SIG-M5 treated with dmso at 0.1 percent for 504 hours (cell line): ENCODE measurements around the gene C15orf40.

Experiments used
- DNase-seq: peaks from one replicate; lab custom pipeline; 2025; ENCODE audit not compliant: unreplicated experiment; lab: John Stamatoyannopoulos, UW

C15orf40 gene

GRCh38 chr15:82995076-82995475 is 16.4 kb downstream of the C15orf40 start:
- no peak for DNase-seq

DNA sequence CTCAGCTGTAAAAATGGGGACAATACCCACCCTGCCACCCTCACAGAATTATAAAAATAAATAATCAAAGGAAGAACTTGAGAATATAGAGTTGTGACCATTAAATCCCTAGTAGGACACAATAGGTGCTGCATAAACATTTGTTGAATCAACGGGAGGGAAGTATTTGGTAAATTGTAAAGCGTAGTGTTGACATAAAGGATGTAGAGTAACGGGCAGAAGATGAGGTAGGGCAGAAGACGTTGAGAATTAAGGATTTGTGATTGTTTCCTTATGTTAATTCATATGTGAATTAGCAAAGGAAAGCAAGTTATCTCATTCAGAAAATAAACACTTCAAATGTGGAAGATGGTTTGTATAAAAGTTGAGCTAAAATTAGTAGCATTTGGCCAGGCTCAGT is 18.3 kb downstream of the C15orf40 start:
- no peak for DNase-seq

DNA sequence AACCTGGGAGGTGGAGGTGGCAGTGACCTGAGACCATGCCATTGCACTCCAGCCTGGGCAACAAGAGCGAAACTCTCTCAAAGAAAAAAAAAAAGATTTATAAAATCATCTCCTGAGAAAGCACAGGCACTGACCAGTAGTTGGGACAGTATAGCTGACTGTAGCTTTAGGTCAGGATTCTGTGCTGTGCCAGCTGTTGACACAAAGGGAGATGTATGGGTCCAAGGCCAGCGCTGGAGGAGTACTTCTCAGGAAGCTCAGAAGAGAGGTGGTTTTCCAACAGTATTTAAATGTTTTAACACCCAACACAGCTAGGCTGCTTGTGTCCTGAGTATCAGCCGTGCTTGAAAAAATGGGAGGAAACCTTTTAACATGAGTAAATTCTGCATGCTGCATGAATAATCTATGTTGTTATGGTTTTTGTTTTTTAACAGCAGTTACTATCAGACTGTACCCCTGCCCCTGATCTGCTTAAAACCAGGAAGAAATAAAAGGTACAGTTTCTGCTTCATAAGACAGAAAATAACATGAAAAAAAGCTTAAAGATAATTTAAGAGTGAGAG is 18.9 kb downstream of the C15orf40 start:
- no peak for DNase-seq

- peak; percentile 31 for DNase-seq
These were observed 25.0 kb downstream of the C15orf40 start for GRCh38 chr15:82986442-82986780.

DNA sequence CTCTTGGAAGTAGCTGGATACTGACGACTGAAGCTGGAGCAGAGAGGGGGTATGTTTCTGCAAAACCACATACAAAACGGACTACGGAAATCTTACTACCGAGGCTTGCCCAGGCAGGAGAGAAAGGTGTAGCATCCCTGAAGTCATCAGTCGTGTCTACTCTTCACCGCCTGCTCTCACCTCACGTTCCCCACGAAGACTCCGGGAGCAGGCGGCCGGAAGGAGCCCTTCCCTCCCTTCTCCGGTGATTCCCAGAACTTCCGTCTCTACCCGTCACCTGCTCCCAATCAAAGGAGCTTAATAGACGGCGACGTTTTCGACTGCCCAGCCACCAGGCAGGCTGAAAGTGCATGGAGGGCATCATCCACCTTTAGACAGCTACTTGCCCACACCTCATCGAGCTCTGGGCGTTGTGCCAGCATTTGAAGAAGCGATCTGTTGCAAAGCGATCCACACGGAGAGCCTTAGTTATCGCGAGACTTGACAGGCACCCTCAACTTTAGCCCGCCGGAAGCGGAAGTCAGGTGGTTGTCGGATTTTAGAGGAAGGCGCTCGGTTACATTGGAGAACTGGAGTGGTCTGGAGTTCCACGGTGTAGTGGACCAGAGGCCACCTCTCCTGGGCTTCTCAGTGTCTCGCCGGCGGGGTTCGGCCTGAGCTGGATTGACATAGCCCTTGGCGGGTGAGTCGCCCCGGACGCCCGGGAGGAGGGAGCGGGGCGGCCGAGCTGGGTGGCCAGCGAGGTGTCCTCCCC is 25.6 kb downstream of the C15orf40 start, which contains the start of gene RAMAC:
RAMAC (plus strand) TSS at position 523 of the 754 bp plus-strand sequence. CDS start 2,809 bp downstream, outside the sequence.
- DNase-seq = peak; percentile 96

GRCh38 chr15:82980981-82981380 is 30.5 kb downstream of the C15orf40 start:
- DNase-seq = no peak

DNA sequence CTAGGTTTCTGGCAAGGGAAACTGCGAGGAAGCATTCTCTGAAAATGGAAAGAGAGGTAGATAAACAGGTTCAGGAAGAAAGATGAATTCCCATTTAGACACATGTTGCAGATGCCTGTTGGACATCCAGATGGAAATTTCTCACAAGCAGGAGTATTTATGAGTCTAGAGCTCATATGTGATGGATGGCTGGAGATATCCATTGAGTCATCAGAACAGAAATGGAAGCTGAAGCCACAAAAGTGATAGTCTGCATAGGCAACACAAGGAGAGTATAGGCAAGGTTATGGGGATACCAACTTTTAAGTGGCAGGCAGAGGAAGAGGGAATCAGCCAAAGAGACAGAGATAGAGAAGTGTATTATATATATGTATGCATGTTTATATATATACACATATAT is 31.7 kb downstream of the C15orf40 start:
- DNase-seq = no peak

DNA sequence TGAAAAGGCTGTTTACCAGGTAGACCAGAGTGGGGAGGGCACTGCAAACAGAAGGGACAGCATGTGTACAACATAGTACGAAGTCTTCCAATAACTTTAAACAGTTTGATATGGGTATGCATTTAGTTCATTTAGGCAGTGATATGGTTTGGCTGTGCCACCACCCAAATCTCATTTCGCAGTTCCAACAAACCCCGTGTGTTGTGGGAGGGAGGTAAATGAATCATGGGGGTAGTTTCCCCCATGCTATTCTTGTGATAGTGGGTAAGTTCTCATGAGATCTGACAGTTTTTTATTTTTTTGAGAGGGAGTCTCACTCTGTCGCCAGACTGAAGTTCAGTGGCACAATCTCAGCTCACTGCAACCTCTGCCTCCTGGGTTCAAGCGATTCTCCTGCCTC is 33.0 kb downstream of the C15orf40 start:
- no peak for DNase-seq

DNA sequence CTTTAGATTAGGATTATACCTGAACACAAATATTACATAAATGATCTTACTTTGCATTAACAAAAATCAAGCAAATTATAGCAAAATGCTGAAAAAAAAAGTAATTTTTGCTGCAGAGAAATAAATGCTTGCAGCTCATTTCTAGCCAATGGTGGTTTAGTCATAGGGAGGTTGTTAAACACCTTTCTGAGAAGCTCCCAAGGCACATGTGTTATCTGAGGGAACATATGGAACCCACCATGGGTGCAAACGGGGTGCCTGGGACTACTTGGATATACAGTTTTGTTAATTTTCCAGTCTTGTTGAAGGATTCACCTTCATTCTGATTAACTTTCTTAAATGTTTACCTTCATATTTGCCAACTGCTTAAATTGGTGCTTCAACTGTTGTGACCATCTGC is 34.4 kb downstream of the C15orf40 start:
- no peak for DNase-seq

GRCh38 chr15:82972990-82973389 is 38.4 kb downstream of the C15orf40 start:
- no peak for DNase-seq

DNA sequence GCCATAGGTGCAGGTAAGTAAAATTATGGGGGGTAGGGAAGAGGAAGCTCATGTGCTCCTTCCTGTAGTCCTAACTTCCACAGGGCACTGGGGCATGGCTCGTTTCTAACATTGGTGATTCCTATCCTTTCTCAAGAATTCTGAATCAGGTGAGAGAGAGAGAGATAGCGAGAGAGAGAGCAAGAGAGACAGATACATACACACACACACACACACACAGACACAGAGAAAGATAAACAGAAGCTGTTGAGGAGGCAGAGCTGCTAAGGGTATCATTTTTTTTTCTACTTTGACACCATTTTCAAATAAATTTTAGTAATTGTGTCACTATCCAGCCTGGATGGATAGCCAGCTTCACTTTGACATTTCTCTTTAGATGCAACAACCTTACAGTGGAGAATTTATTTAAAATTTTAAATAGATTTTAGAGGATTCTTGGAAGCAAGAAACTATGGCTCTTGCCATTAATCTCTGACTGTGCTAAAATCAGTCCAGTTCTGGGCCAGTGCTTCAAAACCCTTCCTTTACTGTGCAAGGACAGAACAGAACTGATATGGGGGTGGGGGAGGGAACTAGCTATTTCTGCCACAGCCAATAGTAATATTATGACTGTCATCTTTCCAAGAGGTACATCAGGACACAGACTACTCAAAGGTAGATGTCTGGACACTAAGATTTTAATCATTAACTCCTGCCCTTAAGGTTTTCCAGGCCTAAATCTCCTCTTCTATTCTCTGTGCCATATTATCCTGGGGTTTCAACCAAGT is 40.0 kb downstream of the C15orf40 start:
- no peak for DNase-seq

GRCh38 chr15:82970696-82971095 is 40.7 kb downstream of the C15orf40 start:
- no peak for DNase-seq

- DNase-seq = no peak
These were observed 41.3 kb downstream of the C15orf40 start for GRCh38 chr15:82970078-82970686.

- no peak for DNase-seq
These were observed 42.1 kb downstream of the C15orf40 start for GRCh38 chr15:82969353-82969752.

DNA sequence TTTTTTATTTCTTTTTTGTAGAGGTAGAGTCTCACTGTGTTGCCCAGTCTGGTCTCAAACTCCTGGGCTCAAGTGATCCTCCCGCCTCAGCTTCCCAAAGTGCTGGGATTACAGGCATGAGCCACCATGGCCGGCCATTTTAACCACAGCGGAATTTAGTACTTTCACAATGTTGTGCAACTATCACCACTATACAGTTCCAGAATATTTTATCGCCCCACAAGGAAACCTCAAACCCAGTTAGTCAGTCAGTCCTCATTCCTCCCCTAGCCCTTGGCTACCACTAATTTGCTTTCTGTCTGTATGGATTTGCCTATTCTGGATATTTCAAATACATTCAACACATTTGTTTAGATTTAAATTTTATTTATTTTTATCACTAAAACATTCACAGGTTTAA is 43.4 kb downstream of the C15orf40 start:
- DNase-seq = peak; percentile 78

DNA sequence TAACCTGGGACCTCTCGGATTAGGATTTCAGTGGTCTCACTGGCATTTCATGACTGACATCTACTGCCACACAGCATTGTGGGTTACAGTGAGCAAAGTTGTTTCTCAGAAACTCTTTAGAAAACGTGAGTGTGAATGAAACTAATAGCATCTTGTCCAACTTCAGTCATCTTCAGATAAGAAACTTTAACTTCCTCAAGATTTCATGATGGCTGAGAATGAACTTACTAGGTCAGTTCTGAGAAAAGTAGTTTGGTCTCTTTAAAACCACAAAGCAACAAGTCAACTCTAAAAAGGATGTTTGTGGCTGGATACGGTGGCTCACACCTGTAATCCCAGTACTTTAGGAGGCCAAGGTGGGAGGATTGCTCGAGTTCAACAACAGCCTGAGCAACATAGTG is 44.8 kb downstream of the C15orf40 start:
- no peak for DNase-seq

DNA sequence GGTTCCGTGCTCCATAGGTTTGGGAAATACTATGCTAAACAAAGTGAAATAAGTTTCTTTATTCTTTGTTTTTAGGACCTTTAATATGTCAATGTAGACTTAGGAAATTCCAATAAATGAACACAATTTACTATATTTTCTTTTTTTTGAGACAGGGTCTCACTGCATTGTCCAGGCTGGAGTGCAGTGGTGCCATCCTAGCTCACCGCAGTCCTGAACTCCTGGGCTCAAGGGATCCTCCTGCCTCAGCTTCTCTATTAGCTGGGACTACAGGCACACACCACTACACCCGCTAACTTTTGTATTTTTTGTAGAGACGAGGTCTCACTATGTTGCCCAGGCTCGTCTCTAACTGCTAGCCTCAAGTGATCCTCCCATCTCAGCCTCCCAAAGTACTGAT is 46.5 kb downstream of the C15orf40 start:
- DNase-seq = no peak

- DNase-seq = no peak
These were observed 47.7 kb downstream of the C15orf40 start for GRCh38 chr15:82963471-82964341.

- DNase-seq = no peak
These were observed 50.7 kb downstream of the C15orf40 start for GRCh38 chr15:82960766-82961165.

DNA sequence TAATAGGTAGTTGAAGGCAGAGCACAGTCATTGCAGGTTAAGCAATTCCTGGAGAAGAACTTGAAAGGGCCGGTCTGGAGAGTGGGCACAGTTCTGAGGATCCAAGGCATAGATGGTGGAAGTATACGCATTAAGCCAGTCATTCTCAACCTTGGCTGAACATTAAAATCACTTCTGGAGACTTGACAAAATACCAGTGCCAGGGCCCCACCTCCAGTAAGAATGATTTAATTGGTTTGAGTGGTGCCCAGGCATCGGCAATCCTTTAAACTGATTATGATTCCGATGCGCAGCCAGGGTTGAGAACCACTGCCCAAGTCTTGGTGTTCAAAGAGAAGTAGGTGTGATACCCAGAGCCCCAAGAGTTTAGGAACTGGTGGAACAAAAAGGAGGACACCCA is 52.0 kb downstream of the C15orf40 start:
- no peak for DNase-seq

DNA sequence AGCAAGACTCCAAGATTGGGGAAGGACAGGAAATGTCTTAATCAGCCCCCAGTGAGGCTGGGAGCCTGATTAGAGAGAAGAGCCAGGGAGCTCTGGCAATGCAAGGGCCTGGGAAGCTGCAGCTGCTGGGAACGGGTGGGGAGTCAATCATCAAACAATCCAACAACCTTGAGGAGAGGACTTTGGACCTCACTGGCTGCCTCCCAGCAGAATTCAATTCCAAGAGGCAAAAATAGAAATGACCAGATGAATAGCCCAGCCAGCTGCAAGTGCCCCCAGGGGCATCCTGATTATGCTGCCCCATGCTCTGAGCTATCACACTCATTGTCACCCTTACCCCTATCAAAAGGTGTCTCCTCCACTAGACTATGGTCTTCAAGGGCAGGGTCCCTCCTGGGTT is 52.8 kb downstream of the C15orf40 start:
- no peak for DNase-seq
